GM23338 (cell line): ENCODE data around the gene DDI2. TPM values are rescaled to one million over a fixed set of nuclear protein-coding genes. Genes with fewer than 3 reads are reported as not detected.

ENCODE experiments used
- ATAC-seq: fragments of 200-7000 bp; cut with Tn5 transposase; 3 replicates; pipeline ENCODE4 v1.9.1; 2020
- DNase-seq: peaks from one replicate; pipeline ENCODE4 v3.0.0-alpha.2; 2015; ENCODE audit warnings: low spot score
- H2AFZ ChIP-seq: fragments of 200-600 bp; sonication (generic); 2 replicates; pipeline ENCODE4 v1.8.0; 2016; ENCODE audit warnings: antibody characterized with exemption, mild to moderate bottlenecking, moderate library complexity
- H3F3A ChIP-seq: fragments of 200-600 bp; sonication (generic); replicated peaks from 2 replicates; pipeline ENCODE4 v1.8.0; 2017; ENCODE audit warnings: antibody characterized with exemption, mixed run types, low read depth
- H3K27ac ChIP-seq: fragments of 200-600 bp; sonication (generic); 2 replicates; pipeline ENCODE4 v1.6.1; 2016; ENCODE audit warnings: low read depth
- H3K27me3 ChIP-seq: fragments of 200-600 bp; sonication (generic); 2 replicates; pipeline ENCODE4 v1.8.0; 2016; ENCODE audit warnings: mild to moderate bottlenecking, mixed run types, moderate library complexity; ENCODE audit not compliant: insufficient read depth
- H3K36me3 ChIP-seq: fragments of 200-600 bp; sonication (generic); 2 replicates; pipeline ENCODE4 v1.8.0; 2016; ENCODE audit warnings: mild to moderate bottlenecking; ENCODE audit not compliant: insufficient read depth
- H3K4me1 ChIP-seq: fragments of 200-600 bp; sonication (generic); 2 replicates; pipeline ENCODE4 v1.8.0; 2016; ENCODE audit warnings: mild to moderate bottlenecking, moderate library complexity; ENCODE audit not compliant: insufficient read depth
- H3K4me2 ChIP-seq: fragments of 200-600 bp; sonication (generic); 2 replicates; pipeline ENCODE4 v1.7.1; 2017; ENCODE audit warnings: mixed run types
- H3K4me3 ChIP-seq: fragments of 200-600 bp; sonication (generic); 2 replicates; pipeline ENCODE4 v1.6.1; 2016; ENCODE audit warnings: mixed run types
- H3K79me2 ChIP-seq: fragments of 200-600 bp; sonication (generic); replicated peaks from 2 replicates; pipeline ENCODE4 v1.8.0; 2017; ENCODE audit warnings: mild to moderate bottlenecking; ENCODE audit not compliant: insufficient read depth
- H3K9me2 ChIP-seq: fragments of 200-600 bp; sonication (generic); 2 replicates; pipeline ENCODE4 v1.8.0; 2017; ENCODE audit not compliant: insufficient read depth
- H4K20me1 ChIP-seq: fragments of 200-600 bp; sonication (generic); replicated peaks from 2 replicates; pipeline ENCODE4 v1.8.0; 2017; ENCODE audit warnings: mild to moderate bottlenecking; ENCODE audit not compliant: insufficient read depth
- H3K27ac Mint-ChIP-seq: 2 replicates; pipeline ENCODE4 v1.8.0; 2020; ENCODE audit warnings: inconsistent platforms, mild to moderate bottlenecking, moderate library complexity, mixed read lengths
- H3K27me3 Mint-ChIP-seq: 3 replicates; pipeline ENCODE4 v1.8.0; 2022; ENCODE audit warnings: low read depth, mild to moderate bottlenecking, moderate library complexity, mixed read lengths, inconsistent platforms; ENCODE audit not compliant: insufficient read depth, poor library complexity
- H3K36me3 Mint-ChIP-seq: 3 replicates; pipeline ENCODE4 v1.8.0; 2021; ENCODE audit warnings: low read depth, mild to moderate bottlenecking, inconsistent platforms, moderate library complexity, mixed read lengths
- H3K4me1 Mint-ChIP-seq: 3 replicates; pipeline ENCODE4 v1.8.0; 2020; ENCODE audit warnings: mild to moderate bottlenecking, inconsistent platforms, mixed read lengths
- H3K4me3 Mint-ChIP-seq: 3 replicates; pipeline ENCODE4 v1.8.0; 2021; ENCODE audit warnings: moderate library complexity, mild to moderate bottlenecking, inconsistent platforms, mixed read lengths
- H3K9me3 Mint-ChIP-seq: 3 replicates; pipeline ENCODE4 v1.8.0; 2020; ENCODE audit warnings: moderate library complexity, mild to moderate bottlenecking, inconsistent platforms, mixed read lengths
- CREB1 ChIP-seq: fragments of 250-450 bp; sonication (Bioruptor Pico); IDR thresholded peaks from 2 replicates; pipeline ENCODE4 v1.5.0; 2020; ENCODE audit warnings: low read depth, mild to moderate bottlenecking, moderate library complexity
- CTCF ChIP-seq, 2 experiments: fragments of 200-600 bp in 1 of 2; sonication (generic) in 1 of 2; conservative IDR thresholded peaks; 2 replicates each; pipeline versions ENCODE4 v1.5.1 to v1.6.1; 2016 to 2017; ENCODE audit warnings: antibody characterized with exemption in 2 of 2, low read depth in 2 of 2, mild to moderate bottlenecking in 2 of 2, moderate library complexity in 1 of 2
- EZH2 ChIP-seq: fragments of 200-600 bp; sonication (generic); IDR thresholded peaks from one replicate; pipeline ENCODE4 v1.8.0; 2017; ENCODE audit warnings: antibody characterized with exemption, mild to moderate bottlenecking, low read depth; ENCODE audit not compliant: unreplicated experiment
- EZH2phosphoT487 ChIP-seq: fragments of 200-600 bp; sonication (generic); IDR thresholded peaks from one replicate; pipeline ENCODE4 v1.8.1; 2018; ENCODE audit warnings: antibody characterized with exemption; ENCODE audit not compliant: unreplicated experiment
- JUNB ChIP-seq: IDR thresholded peaks from one replicate; pipeline ENCODE4 v1.6.1; 2016; ENCODE audit warnings: antibody characterized with exemption; ENCODE audit not compliant: unreplicated experiment
- NANOG ChIP-seq: IDR thresholded peaks from 2 replicates; pipeline ENCODE4 v1.6.1; 2016; ENCODE audit warnings: antibody characterized with exemption, borderline replicate concordance
- POLR2AphosphoS5 ChIP-seq: IDR thresholded peaks from 2 replicates; pipeline ENCODE4 v1.6.1; 2016; ENCODE audit warnings: antibody characterized with exemption, low read depth
- REST ChIP-seq: IDR thresholded peaks from one replicate; pipeline ENCODE4 v1.6.1; 2018; ENCODE audit warnings: antibody characterized with exemption; ENCODE audit not compliant: unreplicated experiment
- STAT1 ChIP-seq: IDR thresholded peaks from one replicate; pipeline ENCODE4 v1.6.1; 2016; ENCODE audit warnings: antibody characterized with exemption; ENCODE audit not compliant: unreplicated experiment
- ZNF114 ChIP-seq: fragments of 250-450 bp; sonication (Bioruptor Pico); IDR thresholded peaks from 2 replicates; pipeline ENCODE4 v1.5.0; 2020; ENCODE audit warnings: mild to moderate bottlenecking, moderate library complexity
- ZNF331 ChIP-seq: fragments of 250-450 bp; sonication (Bioruptor Pico); IDR thresholded peaks from 2 replicates; pipeline ENCODE4 v1.5.0; 2020; ENCODE audit warnings: low read depth, mild to moderate bottlenecking, moderate library complexity
- ZNF462 ChIP-seq: fragments of 250-450 bp; sonication (Bioruptor Pico); IDR thresholded peaks from 2 replicates; pipeline ENCODE4 v1.5.0; 2020; ENCODE audit warnings: mild to moderate bottlenecking, moderate library complexity
- polyA plus RNA-seq: library from polyadenylated mRNA; unstranded; fragments of >200 nt; fragmentation: Nextera tagmentation; extraction: Ambion mirVana; gene quantifications from 2 replicates; pipeline ENCODE4 v1.2.1, GENCODE V29; 2016
- total RNA-seq: library from RNA; depleted of rRNA; stranded (reverse); fragments of >200 nt; shearing (Covaris generic); gene quantifications from 2 replicates; pipeline ENCODE4 v1.2.3, GENCODE V29; 2014
- TF ChIP-seq, protein P1 (sequence below): IDR thresholded peaks from 2 replicates; pipeline ENCODE4 v1.6.1; 2016; ENCODE audit warnings: antibody characterized with exemption

DDI2 gene
- total and polyA plus RNA-seq, 2 experiments from 2014 or later: 8.0 to 43.3 TPM

DNA sequence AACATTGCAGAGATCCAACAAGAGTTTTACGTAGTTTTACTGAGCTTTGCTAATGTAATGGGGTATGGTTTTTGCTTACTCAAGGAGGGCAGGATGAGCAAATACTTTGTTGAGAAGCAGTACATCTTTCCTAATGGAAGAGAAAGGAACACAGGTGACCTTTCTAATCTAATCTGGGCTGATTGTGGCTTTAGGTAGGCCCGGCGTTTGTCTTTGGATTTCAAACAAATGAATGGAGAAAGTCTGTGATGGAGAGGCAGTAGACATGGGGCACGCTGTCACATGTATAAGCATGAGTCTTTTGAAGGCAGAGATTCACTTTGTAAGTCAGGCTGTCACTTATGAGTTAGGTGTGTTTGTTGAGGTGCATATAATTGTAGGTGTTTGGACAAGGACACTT lies 68.6 kb downstream of the DDI2 start:
- TF ChIP-seq, protein P1, sequence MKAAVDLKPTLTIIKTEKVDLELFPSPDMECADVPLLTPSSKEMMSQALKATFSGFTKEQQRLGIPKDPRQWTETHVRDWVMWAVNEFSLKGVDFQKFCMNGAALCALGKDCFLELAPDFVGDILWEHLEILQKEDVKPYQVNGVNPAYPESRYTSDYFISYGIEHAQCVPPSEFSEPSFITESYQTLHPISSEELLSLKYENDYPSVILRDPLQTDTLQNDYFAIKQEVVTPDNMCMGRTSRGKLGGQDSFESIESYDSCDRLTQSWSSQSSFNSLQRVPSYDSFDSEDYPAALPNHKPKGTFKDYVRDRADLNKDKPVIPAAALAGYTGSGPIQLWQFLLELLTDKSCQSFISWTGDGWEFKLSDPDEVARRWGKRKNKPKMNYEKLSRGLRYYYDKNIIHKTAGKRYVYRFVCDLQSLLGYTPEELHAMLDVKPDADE: no peak
- no peak for TF ChIP-seq ZNF331 (CRISPR knock-in tag)
- TF ChIP-seq EZH2phosphoT487: no peak
- no peak for TF ChIP-seq REST
- TF ChIP-seq JUNB: no peak
- TF ChIP-seq CTCF (conservative IDR thresholded peaks at IDR 0.05; ENCODE audit: low read depth in 2 of 2): no peak
- TF ChIP-seq POLR2AphosphoS5: no peak
- TF ChIP-seq ZNF114 (CRISPR knock-in tag): no peak
- TF ChIP-seq STAT1: no peak
- no peak for TF ChIP-seq ZNF462 (CRISPR knock-in tag)
- no peak for TF ChIP-seq CREB1 (CRISPR knock-in tag)
- no peak for TF ChIP-seq NANOG
- TF ChIP-seq EZH2: no peak
- Histone ChIP-seq H3K4me2 (peak overlapping the region; percentile 92), H3K9me2 (no peaks in the 10 kb centered on the region), H3K27ac (0 out of 2 replicates have a peak overlapping the region, but pooled peaks have one; percentile 5), H3F3A (0 out of 2 replicates have a peak, but pooled peaks cover 7% of the 10 kb centered on the region), H4K20me1 (peaks cover 12% of the 10 kb centered on the region), H3K4me3 (peak overlapping the region; percentile 85; the same call in 1 of the 2 replicates), H2AFZ (no peak overlapping the region), H3K36me3 (no peaks in the 10 kb centered on the region), H3K79me2 (peaks cover 52% of the 10 kb centered on the region), H3K4me1 (peaks cover 10% of the 10 kb centered on the region), H3K27me3 (no peaks in the 10 kb centered on the region)
- peaks cover 17% of the 10 kb centered on the region for H3K4me1 Mint-ChIP-seq
- H3K4me3 Mint-ChIP-seq: peak overlapping the region; percentile 87
- no peaks in the 10 kb centered on the region for H3K9me3 Mint-ChIP-seq
- ATAC-seq (no peak), DNase-seq (no peak)
- 0 out of 3 replicates have a peak, but pooled peaks cover 5% of the 10 kb centered on the region for H3K36me3 Mint-ChIP-seq
- peaks cover 6% of the 10 kb centered on the region for H3K27me3 Mint-ChIP-seq
- no peak overlapping the region for H3K27ac Mint-ChIP-seq
